ENCODE data around the gene SIGLEC10. TPM values are rescaled to one million over a fixed set of nuclear protein-coding genes. Genes with fewer than 3 reads are reported as not detected.
A peak's percentile ranks its signal among the peaks of the same experiment; 100 is the strongest.
"Not testable (repeated sequence)": the region's sequence is repeated elsewhere in the genome, so short reads cannot be mapped to it uniquely, and the experiment has no call there.

Gene SIGLEC10, protein sequence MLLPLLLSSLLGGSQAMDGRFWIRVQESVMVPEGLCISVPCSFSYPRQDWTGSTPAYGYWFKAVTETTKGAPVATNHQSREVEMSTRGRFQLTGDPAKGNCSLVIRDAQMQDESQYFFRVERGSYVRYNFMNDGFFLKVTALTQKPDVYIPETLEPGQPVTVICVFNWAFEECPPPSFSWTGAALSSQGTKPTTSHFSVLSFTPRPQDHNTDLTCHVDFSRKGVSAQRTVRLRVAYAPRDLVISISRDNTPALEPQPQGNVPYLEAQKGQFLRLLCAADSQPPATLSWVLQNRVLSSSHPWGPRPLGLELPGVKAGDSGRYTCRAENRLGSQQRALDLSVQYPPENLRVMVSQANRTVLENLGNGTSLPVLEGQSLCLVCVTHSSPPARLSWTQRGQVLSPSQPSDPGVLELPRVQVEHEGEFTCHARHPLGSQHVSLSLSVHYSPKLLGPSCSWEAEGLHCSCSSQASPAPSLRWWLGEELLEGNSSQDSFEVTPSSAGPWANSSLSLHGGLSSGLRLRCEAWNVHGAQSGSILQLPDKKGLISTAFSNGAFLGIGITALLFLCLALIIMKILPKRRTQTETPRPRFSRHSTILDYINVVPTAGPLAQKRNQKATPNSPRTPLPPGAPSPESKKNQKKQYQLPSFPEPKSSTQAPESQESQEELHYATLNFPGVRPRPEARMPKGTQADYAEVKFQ
- total RNA-seq: 10 to 100 TPM in 1 of 4 donors, 1 to 10 TPM in 2, under 1 TPM in 1; 0.83 to 13.8 (median 2.5) TPM
- polyA plus RNA-seq: 10 to 100 TPM in 2 of 3 donors, 1 to 10 TPM in 1; 1.8 to 14.4 (median 11.8) TPM

- 39 to 58% methylated on average over 21 of the region's 21 CpGs for WGBS, 2 donors
- no peaks in the 10 kb centered on the region for H3K36me3 ChIP-seq
- H3K9me3 ChIP-seq: no peaks in the 10 kb centered on the region
- H3K4me1 ChIP-seq: no peaks in the 10 kb centered on the region
- peaks cover 5 to 42% (median 11%) of the 10 kb centered on the region in 3 donors for H3K27me3 ChIP-seq
- DNase-seq: no peak
- H3K27ac ChIP-seq: peak within 1 kb of the TSS in 1 of 4 donors; percentile 28
- intact Hi-C loops (cut with DNase I): no loop called here
- no peak for TF ChIP-seq POLR2A (IDR thresholded peaks at IDR 0.05)
- no peak within 1 kb of the TSS for H3K4me3 ChIP-seq
Measured at GRCh38 chr19:51417107-51417809, at the start of gene SIGLEC10. TSS of gene SIGLEC10 (minus strand) at chr19:51417642. CDS start at chr19:51417581, 61 bp downstream.

GRCh38 chr19:51466723-51467122 lies 49.3 kb upstream of the SIGLEC10 start:
- intact Hi-C loops (cut with DNase I): no loop called here
- Histone ChIP-seq H3K4me1 (no peaks in the 10 kb centered on the region), H3K27me3 (peaks cover 4 to 30% (median 13%) of the 10 kb centered on the region in 3 donors), H3K4me3 (no peak overlapping the region), H3K36me3 (no peaks in the 10 kb centered on the region), H3K27ac (no peak overlapping the region), H3K9me3 (no peaks in the 10 kb centered on the region)
- 52 to 61% methylated on average over 3 of the region's 3 CpGs for WGBS, 2 donors
- TF ChIP-seq POLR2A (IDR thresholded peaks at IDR 0.05) (no peak), CTCF (IDR thresholded peaks at IDR 0.05) (no peak), EP300 (IDR thresholded peaks at IDR 0.05) (no peak), POLR2AphosphoS5 (IDR thresholded peaks at IDR 0.05) (no peak)
- no peak for DNase-seq

DNA sequence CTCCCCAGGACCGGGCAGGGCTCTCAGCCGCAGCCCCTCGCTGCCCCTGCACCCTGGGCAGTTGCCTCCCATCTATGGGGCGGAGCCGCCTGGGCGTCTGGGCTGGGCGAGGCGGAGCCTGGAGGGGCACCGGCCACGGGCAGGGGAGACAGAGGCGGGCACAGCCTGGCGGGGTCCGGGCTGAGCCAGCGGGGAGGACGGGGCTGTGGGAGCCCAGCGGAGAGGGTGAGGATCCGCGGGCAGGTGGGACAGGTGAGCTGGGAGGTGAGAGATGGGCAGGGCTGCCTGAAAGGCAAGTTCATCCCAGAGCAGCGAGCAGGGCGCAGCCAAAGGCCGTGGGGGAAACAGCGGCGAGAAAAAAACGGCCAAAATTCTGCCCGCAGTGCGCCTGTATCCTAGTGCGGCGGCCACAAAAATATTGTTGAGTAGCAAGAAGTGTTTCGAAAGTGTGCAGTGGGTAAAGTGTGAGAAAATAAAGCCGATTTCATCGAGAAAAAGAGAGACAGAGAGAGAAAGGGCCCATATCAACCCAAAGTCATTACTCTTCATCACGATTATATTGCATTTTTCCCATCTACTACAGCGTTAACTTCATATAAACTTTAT lies 46.6 kb upstream of the SIGLEC10 start:
- H3K36me3 ChIP-seq; H3K27ac ChIP-seq; H3K9me3 ChIP-seq; H3K4me3 ChIP-seq; DNase-seq; intact Hi-C loops (cut with DNase I); H3K4me1 ChIP-seq: not testable (repeated sequence)
- peaks cover 4 to 41% (median 13%) of the 10 kb centered on the region in 3 donors for H3K27me3 ChIP-seq
- 28 to 46% methylated on average over 12 to 15 of the region's 33 CpGs for WGBS, 2 donors

DNA sequence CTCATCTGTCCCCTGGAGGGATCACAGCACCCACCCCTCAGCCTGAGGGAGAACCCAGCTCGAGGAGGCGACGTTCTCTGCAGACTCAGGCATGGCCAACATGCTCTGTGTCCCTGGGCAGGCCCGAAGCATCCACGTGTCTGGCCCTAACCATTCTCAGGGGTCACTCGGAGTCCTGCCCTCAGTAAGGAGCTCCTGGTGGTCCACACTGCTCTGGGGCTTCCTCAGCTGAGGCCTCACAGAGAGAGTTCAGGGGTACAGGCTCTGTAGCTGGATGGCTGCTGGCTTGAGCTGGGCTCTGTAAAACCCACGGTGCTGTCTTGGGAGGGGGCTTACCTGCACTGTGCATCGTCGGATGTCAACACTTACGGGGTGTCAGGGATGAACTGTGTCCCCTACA lies 45.2 kb upstream of the SIGLEC10 start:
- WGBS, 2 donors: 74 to 82% methylated on average over 10 of the region's 10 CpGs
- Histone ChIP-seq H3K36me3 (no peaks in the 10 kb centered on the region), H3K9me3 (no peaks in the 10 kb centered on the region), H3K27ac (no peak overlapping the region), H3K27me3 (peaks cover 4 to 52% (median 13%) of the 10 kb centered on the region in 3 donors), H3K4me3 (no peak overlapping the region), H3K4me1 (no peaks in the 10 kb centered on the region)
- peak; percentile 30 for DNase-seq
- intact Hi-C loops (cut with DNase I): no loop called here
- no peak for TF ChIP-seq POLR2AphosphoS5 (IDR thresholded peaks at IDR 0.05)
- no peak for TF ChIP-seq EP300 (IDR thresholded peaks at IDR 0.05)
- no peak for TF ChIP-seq POLR2A (IDR thresholded peaks at IDR 0.05)
- no peak for TF ChIP-seq CTCF (IDR thresholded peaks at IDR 0.05)

DNA sequence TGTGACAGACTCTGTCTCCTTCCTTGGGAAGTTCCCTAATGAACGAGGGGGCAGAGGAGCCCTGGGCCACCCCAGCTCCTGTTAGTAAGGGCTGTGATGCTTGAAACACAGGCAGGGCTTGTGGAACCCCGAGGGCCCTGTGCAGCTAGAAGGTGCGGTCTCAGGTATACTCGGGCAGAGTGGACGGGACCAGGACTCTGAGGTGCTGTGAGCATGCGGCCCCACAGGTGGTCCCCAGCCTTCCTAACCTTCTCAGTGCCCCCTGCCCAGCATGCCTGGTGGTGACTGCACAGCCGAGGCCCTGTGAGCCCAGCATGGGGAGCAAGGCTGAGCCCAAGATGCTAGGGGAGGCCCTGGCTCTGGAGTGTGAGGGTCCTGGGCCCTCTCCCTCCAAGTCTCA lies 44.8 kb upstream of the SIGLEC10 start:
- no peaks in the 10 kb centered on the region for H3K4me1 ChIP-seq
- no peaks in the 10 kb centered on the region for H3K9me3 ChIP-seq
- H3K27me3 ChIP-seq: peaks cover 4 to 57% (median 13%) of the 10 kb centered on the region in 3 donors
- WGBS, 2 donors: 74 to 81% methylated on average over 7 of the region's 7 CpGs
- no peaks in the 10 kb centered on the region for H3K36me3 ChIP-seq
- H3K4me3 ChIP-seq: no peak overlapping the region
- DNase-seq: peak; percentile 57
- no peak overlapping the region for H3K27ac ChIP-seq
- intact Hi-C loops (cut with DNase I): no loop called here
- TF ChIP-seq POLR2A (IDR thresholded peaks at IDR 0.05) (no peak), CTCF (IDR thresholded peaks at IDR 0.05) (no peak), POLR2AphosphoS5 (IDR thresholded peaks at IDR 0.05) (no peak), EP300 (IDR thresholded peaks at IDR 0.05) (no peak)

Data from sigmoid colon (tissue), 7 donors.